Measurements from ENCODE around the gene DGLUCY.
"Not testable (repeated sequence)": the region's sequence is repeated elsewhere in the genome, so short reads cannot be mapped to it uniquely, and the experiment has no call there.

The DGLUCY gene

GRCh38 chr14:91243074-91243471 lies 129.2 kb downstream of the DGLUCY start:
- Histone ChIP-seq H3K36me3 (ENCODE audit: control insufficient read depth, low read depth, low read length) (no peaks in the 10 kb centered on the region), H3K9ac (ENCODE audit: low read length) (no peak overlapping the region), H3K27me3 (ENCODE audit: control insufficient read depth, insufficient read depth, low read length) (no peaks in the 10 kb centered on the region), H3K27ac (ENCODE audit: low read length) (no peak overlapping the region), H3K4me1 (ENCODE audit: control insufficient read depth, low read depth, low read length) (peaks cover 7% of the 10 kb centered on the region), H3K4me3 (ENCODE audit: low read length) (no peak overlapping the region), H3K9me3 (ENCODE audit: control insufficient read depth, low read depth, low read length) (no peaks in the 10 kb centered on the region)

DNA sequence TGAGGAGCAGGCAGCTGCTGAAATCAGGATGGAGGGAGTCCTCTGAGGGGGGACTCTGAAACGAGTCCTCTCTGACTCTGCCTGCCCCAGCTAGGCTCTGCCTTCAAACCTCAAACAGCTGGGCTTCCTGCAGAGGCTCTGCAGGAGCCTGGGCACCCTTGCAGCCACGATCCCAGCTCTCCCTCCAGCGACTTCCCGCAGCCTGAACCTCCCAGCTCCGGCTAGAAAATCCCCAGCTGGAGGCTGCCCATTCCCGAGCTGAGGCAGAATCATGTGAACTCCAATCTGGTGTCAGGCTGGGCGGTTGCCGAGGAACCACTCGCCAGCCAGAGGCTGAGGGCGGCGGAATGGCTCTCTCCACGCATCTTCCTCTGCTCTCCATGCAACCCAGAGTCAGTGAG lies 130.6 kb downstream of the DGLUCY start, which contains the start of gene GPR68:
GPR68 (minus strand) TSS at position 204 of the 401 bp plus-strand sequence. CDS start 9,654 bp downstream, outside the sequence.
- Histone ChIP-seq H3K4me3 (ENCODE audit: low read length) (no peak within 1 kb of the TSS), H3K9me3 (ENCODE audit: control insufficient read depth, low read depth, low read length) (no peaks in the 10 kb centered on the region), H3K27me3 (ENCODE audit: control insufficient read depth, insufficient read depth, low read length) (no peaks in the 10 kb centered on the region), H3K4me1 (ENCODE audit: control insufficient read depth, low read depth, low read length) (peaks cover 7% of the 10 kb centered on the region), H3K9ac (ENCODE audit: low read length) (no peak within 1 kb of the TSS), H3K36me3 (ENCODE audit: control insufficient read depth, low read depth, low read length) (no peaks in the 10 kb centered on the region), H3K27ac (ENCODE audit: low read length) (no peak within 1 kb of the TSS)

- H3K9me3 ChIP-seq (ENCODE audit: control insufficient read depth, low read depth, low read length), result no peaks in the 10 kb centered on the region
- no peak overlapping the region for H3K4me3 ChIP-seq (ENCODE audit: low read length)
- no peak overlapping the region for H3K9ac ChIP-seq (ENCODE audit: low read length)
- no peaks in the 10 kb centered on the region for H3K27me3 ChIP-seq (ENCODE audit: control insufficient read depth, insufficient read depth, low read length)
- peaks cover 7% of the 10 kb centered on the region for H3K4me1 ChIP-seq (ENCODE audit: control insufficient read depth, low read depth, low read length)
- no peaks in the 10 kb centered on the region for H3K36me3 ChIP-seq (ENCODE audit: control insufficient read depth, low read depth, low read length)
- H3K27ac ChIP-seq (ENCODE audit: low read length), result no peak overlapping the region
Measured at GRCh38 chr14:91245029-91245428, 131.2 kb downstream of the DGLUCY start.

DNA sequence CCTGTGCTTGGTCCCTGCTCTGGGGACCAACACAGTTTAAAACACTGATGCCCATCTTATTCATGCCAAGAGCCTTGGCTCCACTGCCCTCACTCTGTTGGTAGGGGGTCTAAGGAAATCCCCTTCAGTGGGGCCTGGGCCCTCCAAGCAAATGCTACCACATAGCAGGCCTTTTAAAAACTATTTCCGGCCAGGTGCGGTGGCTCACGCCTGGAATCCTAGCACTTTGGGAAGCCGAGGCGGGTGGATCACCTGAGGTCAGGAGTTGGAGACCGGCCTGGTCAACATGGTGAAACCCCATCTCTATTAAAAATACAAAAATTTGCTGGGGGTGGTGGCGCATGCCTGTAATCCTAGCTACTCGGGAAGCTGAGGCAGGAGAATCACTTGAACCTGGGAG lies 131.7 kb downstream of the DGLUCY start:
- H3K36me3 ChIP-seq (ENCODE audit: control insufficient read depth, low read depth, low read length); H3K4me3 ChIP-seq (ENCODE audit: low read length); H3K4me1 ChIP-seq (ENCODE audit: control insufficient read depth, low read depth, low read length); H3K9ac ChIP-seq (ENCODE audit: low read length); H3K27ac ChIP-seq (ENCODE audit: low read length); H3K9me3 ChIP-seq (ENCODE audit: control insufficient read depth, low read depth, low read length); H3K27me3 ChIP-seq (ENCODE audit: control insufficient read depth, insufficient read depth, low read length): not testable (repeated sequence)

GRCh38 chr14:91246051-91246852 lies 132.4 kb downstream of the DGLUCY start:
- H3K36me3 ChIP-seq (ENCODE audit: control insufficient read depth, low read depth, low read length), result no peaks in the 10 kb centered on the region
- peaks cover 7% of the 10 kb centered on the region for H3K4me1 ChIP-seq (ENCODE audit: control insufficient read depth, low read depth, low read length)
- no peak overlapping the region for H3K9ac ChIP-seq (ENCODE audit: low read length)
- no peak overlapping the region for H3K4me3 ChIP-seq (ENCODE audit: low read length)
- no peaks in the 10 kb centered on the region for H3K27me3 ChIP-seq (ENCODE audit: control insufficient read depth, insufficient read depth, low read length)
- no peak overlapping the region for H3K27ac ChIP-seq (ENCODE audit: low read length)
- H3K9me3 ChIP-seq (ENCODE audit: control insufficient read depth, low read depth, low read length), result no peaks in the 10 kb centered on the region

DNA sequence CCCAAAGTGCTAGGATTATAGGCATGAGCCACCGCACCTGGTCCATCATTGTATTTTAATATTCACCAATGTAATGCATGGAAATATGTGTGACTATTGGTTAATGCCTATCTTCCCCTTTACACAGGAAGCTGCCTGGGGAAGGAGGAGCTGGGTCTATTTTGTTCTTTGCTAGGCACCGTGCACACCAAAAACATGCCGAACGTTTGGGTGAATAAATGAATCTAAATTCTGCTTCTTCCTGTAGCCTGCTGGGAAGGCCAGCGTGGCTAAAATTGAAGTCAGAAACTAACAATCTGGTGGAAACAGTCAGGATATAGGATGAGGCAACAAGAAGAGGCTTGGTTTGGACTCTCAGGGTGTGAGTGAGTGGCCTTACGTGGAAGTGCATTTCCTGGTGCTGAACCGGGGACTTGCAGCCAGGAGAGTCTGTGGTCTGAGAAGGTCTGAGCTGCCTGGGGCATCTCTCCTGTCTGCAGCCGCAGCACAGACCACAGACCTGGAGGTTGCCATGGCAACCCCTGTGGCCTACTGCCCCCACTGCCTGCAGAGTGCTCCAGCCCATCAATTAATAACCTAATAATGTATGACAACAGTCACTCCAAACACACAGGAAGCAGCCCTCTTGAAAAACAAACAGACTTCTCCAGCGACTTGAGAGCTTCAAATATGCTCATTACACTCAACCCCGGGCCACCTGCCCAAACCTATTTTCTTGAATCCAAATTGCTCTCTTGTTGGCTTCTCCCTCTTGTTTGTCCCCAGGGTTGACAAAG lies 136.2 kb downstream of the DGLUCY start:
- Histone ChIP-seq H3K4me3 (ENCODE audit: low read length) (no peak overlapping the region), H3K9me3 (ENCODE audit: control insufficient read depth, low read depth, low read length) (no peaks in the 10 kb centered on the region), H3K27ac (ENCODE audit: low read length) (no peak overlapping the region), H3K36me3 (ENCODE audit: control insufficient read depth, low read depth, low read length) (no peaks in the 10 kb centered on the region), H3K4me1 (ENCODE audit: control insufficient read depth, low read depth, low read length) (peaks cover 4% of the 10 kb centered on the region), H3K9ac (ENCODE audit: low read length) (no peak overlapping the region), H3K27me3 (ENCODE audit: control insufficient read depth, insufficient read depth, low read length) (peaks cover 20% of the 10 kb centered on the region)

DNA sequence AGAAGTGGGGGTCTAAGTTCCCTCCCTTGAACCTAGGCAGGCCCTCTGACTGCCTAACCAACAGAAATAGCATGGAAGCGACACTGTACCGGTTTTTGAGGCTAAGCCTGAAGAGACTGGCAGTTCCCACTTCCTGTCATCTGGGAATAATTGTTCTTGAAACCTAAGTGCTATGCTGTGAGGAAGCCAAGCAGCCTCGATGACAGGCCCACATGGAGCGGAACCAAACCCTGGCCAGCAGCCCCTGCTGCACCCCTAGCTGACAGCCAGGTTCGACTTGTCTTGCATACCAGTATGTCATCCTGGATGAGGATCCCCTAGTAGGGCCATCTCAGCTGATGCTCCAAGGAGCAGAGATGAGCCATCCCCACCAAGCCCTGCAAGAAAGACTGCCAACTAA lies 137.0 kb downstream of the DGLUCY start:
- Histone ChIP-seq H3K9ac (ENCODE audit: low read length) (no peak overlapping the region), H3K4me3 (ENCODE audit: low read length) (no peak overlapping the region), H3K27ac (ENCODE audit: low read length) (no peak overlapping the region), H3K9me3 (ENCODE audit: control insufficient read depth, low read depth, low read length) (no peaks in the 10 kb centered on the region), H3K27me3 (ENCODE audit: control insufficient read depth, insufficient read depth, low read length) (peaks cover 20% of the 10 kb centered on the region), H3K4me1 (ENCODE audit: control insufficient read depth, low read depth, low read length) (peaks cover 4% of the 10 kb centered on the region), H3K36me3 (ENCODE audit: control insufficient read depth, low read depth, low read length) (no peaks in the 10 kb centered on the region)

GRCh38 chr14:91252871-91253794 lies 139.3 kb downstream of the DGLUCY start:
- H3K36me3 ChIP-seq (ENCODE audit: control insufficient read depth, low read depth, low read length), result no peaks in the 10 kb centered on the region
- H3K9ac ChIP-seq (ENCODE audit: low read length), result no peak overlapping the region
- no peak overlapping the region for H3K27ac ChIP-seq (ENCODE audit: low read length)
- peaks cover 20% of the 10 kb centered on the region for H3K27me3 ChIP-seq (ENCODE audit: control insufficient read depth, insufficient read depth, low read length)
- peak overlapping the region; percentile 64 for H3K4me3 ChIP-seq (ENCODE audit: low read length)
- peaks cover 9% of the 10 kb centered on the region for H3K4me1 ChIP-seq (ENCODE audit: control insufficient read depth, low read depth, low read length)
- H3K9me3 ChIP-seq (ENCODE audit: control insufficient read depth, low read depth, low read length), result no peaks in the 10 kb centered on the region

GRCh38 chr14:91253795-91254323 lies 140.0 kb downstream of the DGLUCY start:
- H3K36me3 ChIP-seq (ENCODE audit: control insufficient read depth, low read depth, low read length), result no peaks in the 10 kb centered on the region
- H3K27ac ChIP-seq (ENCODE audit: low read length), result no peak overlapping the region
- peaks cover 20% of the 10 kb centered on the region for H3K27me3 ChIP-seq (ENCODE audit: control insufficient read depth, insufficient read depth, low read length)
- peaks cover 9% of the 10 kb centered on the region for H3K4me1 ChIP-seq (ENCODE audit: control insufficient read depth, low read depth, low read length)
- H3K4me3 ChIP-seq (ENCODE audit: low read length), result peak overlapping the region; percentile 64
- no peaks in the 10 kb centered on the region for H3K9me3 ChIP-seq (ENCODE audit: control insufficient read depth, low read depth, low read length)
- no peak overlapping the region for H3K9ac ChIP-seq (ENCODE audit: low read length)

DNA sequence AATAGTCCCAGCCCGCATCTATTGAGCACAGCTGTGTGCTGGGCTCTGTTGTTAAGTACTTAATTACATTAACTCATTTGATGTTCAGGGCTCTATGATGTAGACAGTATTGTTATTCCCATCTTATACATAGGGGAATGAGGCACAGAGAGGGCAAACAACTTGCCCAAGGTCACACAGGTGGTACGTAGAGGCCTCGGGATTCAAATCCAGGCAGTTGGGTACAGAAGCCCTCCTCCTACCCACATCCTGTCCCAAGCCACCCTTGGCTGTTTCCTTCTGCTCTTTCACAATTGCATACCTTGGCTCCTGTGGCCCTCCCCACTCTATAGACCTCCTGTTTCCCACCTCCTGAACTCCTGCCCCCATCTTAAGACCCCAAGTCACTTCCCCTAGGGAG lies 140.6 kb downstream of the DGLUCY start:
- Histone ChIP-seq H3K27ac (ENCODE audit: low read length) (no peak overlapping the region), H3K4me3 (ENCODE audit: low read length) (no peak overlapping the region), H3K36me3 (ENCODE audit: control insufficient read depth, low read depth, low read length) (no peaks in the 10 kb centered on the region), H3K9me3 (ENCODE audit: control insufficient read depth, low read depth, low read length) (no peaks in the 10 kb centered on the region), H3K27me3 (ENCODE audit: control insufficient read depth, insufficient read depth, low read length) (peaks cover 20% of the 10 kb centered on the region), H3K4me1 (ENCODE audit: control insufficient read depth, low read depth, low read length) (peaks cover 9% of the 10 kb centered on the region), H3K9ac (ENCODE audit: low read length) (no peak overlapping the region)

Measured in iPS-18a (cell line).